Stimulated activated CD8-positive, alpha-beta memory T cell treated with anti-CD3 and anti-CD28 coated beads, Interleukin-7, amount 100 ng/mL, for 24 hours (primary cell): Measurements from ENCODE around the gene NSUN4.
"Not testable (repeated sequence)": the region's sequence is repeated elsewhere in the genome, so short reads cannot be mapped to it uniquely, and the experiment has no call there.

Experiments
- DNase-seq: peaks from one replicate; pipeline ENCODE4 v3.0.0-alpha.2; 2020; ENCODE audit warnings: low read depth

NSUN4 gene

DNA sequence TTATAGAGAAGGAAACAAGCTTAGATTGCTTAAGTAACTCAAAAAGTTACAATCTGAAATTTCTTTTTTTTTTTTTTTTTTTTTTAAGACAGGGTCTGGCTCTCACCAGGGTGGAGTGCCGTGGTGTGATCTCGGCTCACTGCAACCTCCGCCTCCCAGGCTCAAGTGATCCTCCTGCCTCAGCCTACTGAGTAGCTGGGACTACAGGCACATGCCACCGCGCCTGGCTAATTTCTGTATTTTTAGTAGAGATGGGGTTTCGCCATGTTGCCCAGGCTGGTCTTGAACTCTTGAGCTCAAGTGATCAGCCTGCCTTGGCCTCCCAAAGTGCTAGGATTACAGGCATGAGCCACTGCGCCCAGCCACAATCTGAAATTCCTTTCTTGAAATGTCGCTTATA lies 27.1 kb downstream of the NSUN4 start:
- DNase-seq = not testable (repeated sequence)

DNA sequence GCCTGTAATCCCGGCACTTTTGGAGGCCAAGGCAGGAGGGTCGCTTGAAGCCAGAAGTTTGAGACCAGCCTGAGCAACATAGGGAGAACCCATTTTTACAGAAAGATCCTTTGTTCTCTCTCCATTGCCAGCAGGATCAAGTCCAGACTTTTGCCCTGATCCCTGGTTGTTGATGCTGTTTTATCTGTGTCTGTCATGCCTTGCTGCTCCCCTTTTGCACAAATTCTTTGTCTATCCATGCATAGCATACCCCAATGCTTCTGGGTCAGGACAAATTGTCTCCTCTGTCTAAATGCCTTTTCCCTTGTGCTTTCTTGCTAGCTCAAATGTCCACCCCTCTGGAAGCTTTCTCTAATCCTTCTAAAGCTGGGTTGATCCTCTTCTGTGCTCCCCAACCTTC lies 28.2 kb downstream of the NSUN4 start:
- no peak for DNase-seq

DNA sequence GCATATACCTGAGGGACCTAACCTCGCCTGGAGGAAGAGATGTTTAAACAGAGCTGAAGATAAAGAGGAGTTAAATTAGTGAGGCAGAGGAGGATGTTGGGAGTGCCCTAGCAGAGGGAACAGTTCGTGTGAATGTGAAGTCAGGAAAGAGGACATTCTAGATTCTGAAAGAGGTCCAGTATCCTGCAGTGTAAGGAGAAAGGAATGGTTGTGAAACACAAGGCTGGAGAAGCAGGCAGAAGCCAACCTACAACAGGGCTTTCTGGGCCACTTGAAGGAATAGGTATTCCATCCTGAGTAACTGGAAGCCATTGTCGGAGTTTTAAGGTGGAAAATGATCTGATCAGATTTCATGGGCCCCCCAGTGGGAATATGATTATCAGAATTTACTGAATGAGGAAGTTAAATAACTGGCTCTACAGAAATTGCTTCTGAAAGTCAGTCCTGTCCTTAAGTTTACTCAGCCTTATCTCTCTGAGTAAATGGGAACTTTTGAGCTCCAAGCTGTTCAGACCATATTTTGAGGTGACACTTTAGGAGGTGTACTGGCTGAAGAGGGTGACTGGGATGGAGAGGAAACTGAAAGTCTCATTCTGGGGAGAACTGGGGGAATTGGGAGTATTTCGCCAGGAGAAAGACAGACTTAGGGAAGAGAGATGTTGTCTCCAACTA lies 29.1 kb downstream of the NSUN4 start:
- no peak for DNase-seq

DNA sequence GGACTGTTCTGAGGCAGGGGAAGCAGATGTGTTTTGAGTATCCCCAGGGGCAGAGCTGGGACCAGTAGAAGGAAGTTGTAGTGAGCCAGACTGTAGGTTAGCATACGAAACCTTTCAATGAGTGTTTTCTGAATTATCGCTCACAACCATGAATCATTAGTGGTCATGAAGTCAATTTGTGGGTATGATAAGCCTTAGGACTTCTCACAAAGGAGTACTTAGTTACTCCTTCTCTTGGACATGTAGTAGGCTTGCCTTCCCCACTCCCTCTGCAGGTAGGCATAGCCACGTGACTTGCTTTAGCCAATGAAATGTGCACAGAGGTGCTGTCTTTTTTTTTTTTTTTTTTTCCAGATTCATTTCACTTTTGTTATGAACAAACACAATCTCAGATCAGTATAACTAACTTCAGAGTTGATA lies 29.6 kb downstream of the NSUN4 start:
- no peak for DNase-seq

DNA sequence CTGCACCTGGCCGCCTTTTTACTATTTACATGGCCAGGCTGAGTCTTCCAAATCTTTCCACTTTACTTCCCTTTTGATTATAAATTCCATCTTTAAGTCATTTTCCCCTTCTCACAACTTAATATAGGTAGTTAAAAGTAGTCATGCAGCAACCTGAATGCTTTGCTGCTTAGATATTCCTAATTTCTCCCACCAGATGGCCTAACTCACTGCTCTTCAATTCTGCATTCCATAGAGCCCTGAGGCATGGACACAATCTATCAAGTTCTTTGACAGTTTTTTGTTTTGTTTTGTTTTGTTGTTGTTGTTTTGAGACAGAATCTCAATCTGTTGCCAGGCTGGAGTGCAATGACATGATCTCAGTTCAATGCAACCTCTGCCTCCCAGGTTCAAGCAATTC lies 31.8 kb downstream of the NSUN4 start:
- DNase-seq = no peak

DNA sequence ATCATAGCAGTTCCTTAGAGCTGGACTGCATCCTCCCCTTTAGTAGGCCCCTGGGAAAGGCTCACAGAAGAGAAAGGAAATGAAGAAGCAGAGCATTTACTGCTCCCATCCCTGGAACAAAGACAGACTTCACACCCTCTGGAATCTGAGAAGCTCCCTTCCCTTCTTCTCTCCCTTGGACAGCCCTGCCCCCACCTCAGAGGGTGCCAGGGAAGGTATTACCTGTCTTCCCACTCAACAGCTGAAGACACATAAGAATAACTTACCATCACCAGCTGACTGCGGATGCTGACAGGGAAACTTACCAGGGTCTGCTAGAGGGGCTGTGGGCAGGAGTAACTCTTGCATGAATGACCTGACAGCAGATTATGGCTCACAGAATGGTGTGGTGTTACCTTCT lies 39.4 kb downstream of the NSUN4 start:
- no peak for DNase-seq

DNA sequence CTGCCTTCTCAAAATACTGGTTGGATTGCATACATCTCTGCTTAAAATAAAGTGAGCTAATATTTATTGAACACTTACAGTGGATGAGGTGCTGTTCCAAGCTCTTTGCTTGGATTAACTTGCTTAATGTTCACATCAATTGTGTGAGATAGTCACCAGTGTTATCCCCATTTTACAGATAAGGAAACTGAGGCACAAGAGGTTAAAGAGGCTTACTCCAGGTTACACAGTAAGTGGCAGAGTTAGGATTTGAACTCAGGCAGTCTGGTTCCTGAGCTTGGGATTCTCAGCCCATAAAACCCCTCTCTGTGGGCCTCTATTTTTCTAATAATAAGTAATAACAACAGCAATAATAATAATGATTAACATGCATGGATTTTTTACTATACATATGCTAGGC lies 39.9 kb downstream of the NSUN4 start:
- DNase-seq = no peak

DNA sequence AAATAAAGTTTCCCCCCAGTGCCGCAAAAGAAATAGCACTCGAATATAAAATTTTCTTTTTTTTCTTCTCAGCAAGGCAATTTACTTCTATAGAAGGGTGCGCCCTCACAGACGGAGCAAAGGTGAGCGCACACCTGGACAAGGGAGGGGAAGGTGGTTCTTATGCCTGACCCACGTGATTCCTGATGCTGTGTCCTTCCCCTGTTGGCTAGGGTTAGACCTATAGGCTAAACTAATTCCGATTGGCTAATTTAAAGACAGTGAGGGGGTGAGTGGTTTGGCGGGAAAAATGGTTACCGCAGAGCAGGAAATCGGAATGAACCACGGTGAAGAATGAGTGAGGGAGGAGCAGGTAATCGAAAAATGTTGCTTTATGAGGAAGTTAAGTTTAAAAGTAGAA lies 52.9 kb downstream of the NSUN4 start:
- DNase-seq = no peak

DNA sequence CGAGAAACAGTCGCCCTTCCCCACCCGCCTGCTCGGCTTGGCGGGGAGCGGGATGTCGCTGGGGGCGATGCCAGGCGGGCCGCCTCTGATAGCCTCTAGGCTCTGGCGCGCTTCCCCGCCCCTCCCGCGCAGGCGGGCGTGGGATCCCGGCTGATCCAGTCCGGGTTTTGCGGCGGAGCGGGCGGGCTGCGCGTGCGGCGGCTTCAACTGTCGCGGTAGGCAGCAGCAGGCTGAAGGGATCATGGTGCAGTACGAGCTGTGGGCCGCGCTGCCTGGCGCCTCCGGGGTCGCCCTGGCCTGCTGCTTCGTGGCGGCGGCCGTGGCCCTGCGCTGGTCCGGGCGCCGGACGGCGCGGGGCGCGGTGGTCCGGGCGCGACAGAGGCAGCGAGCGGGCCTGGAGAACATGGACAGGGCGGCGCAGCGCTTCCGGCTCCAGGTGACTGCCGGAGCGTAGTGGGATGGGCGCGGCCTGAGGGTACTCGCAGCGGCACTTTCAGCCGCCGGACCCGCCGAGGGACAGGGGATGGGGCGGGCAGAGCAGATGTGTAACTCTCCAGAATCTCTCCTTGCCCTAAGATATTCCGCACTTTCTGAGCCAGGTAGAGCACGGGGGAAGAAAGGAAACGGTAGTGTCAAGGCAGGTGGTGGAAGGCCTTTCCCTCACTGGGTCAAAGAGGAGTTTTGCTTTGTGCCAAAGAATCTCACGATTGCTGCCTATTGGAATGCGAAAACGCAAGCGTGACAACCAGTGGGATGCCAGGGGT lies 53.7 kb downstream of the NSUN4 start, which contains the start of gene FAAH:
FAAH (plus strand) TSS at position 210 of the 764 bp plus-strand sequence; CDS start at position 242, 32 bp downstream.
- DNase-seq = no peak

DNA sequence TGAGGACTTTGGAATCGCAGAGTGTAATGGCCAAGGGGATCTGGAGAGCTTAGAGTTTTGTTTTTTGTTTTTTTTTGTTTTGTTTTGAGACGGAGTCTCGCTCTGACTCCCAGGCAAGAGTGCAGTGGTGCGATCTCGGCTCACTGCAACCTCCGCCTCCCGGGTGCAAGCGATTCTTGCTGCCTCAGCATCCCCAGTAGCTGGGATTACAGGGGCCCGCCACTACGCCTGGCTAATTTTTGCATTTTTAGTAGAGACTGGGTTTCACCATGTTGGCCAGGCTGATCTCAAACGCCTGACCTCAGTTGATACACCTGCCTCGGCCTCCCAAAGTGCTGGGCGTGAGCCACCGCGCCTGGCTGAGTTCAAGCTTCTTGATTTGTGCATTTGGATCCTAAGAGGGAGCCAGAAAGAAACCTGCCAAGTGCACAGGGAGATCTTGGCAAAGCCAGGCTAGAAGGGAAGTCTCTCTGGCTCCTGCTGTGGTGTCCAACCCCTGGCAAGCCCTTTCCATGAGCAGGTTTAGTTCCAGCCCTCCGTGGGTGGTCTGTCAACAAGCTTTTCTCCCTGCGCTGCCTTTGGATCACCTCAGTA lies 54.4 kb downstream of the NSUN4 start:
- DNase-seq = no peak

DNA sequence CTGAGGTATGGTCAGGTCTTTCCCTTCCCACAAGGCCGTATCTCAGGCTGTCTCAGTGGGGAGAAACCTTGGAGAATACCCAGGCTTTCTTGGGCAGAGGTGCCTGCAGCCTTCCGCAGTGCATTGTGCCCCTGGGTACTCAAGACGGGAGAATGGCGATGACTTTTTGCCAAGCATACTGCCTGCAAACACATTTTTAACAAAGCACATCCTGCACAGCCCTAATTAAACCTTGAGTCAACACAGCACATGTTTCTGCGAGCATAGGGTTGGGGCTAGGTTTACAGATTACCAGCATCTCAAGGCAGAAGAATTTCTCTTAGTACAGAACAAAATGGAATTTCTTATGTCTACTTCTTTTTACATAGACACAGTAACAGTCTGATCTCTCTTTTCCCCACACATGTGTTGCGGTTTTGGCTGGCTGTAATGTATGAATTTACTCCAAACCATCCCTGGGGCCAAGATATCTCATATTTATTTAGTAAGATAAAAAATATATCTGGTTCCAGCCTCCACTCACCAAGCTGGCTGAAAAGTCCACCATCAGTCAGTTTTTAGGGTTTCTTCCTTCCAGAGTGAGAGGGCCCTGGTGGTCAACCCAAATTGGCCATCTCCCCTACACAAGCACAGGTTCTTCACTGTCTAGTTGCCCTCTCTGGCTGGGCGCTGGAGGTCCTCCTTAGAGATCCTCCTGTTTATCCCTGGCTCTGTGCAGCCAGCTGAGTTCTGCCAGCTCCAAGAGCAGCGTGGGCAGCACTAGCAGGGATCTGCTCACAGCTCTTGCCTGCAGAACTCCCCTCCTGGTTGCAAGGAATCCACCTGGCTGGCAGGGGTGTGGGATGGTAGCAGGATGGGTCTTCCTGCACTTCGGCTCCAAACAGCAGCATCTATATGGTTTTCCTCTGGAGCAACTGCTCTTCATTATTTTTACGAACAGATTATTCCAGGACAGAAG lies 56.1 kb downstream of the NSUN4 start:
- DNase-seq = no peak

DNA sequence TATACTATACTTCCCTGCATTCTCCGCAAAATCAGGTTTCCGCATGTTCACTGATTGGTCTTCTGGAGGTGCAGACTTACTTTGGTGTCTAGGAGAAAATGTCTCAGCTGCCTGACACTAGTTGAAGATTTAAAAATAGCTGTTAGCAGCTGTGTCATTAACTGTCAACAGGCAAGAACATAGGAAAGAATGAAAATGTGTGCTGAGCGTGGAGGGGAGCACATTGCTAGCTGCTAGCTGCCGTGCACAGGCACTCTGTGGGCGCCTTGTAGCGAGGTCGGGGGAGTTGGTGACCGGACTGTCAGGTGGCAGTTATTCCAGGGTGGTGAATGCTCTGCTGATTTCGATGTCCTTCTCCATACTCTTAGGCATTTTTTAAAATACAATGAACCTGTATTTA lies 58.7 kb downstream of the NSUN4 start:
- no peak for DNase-seq

DNA sequence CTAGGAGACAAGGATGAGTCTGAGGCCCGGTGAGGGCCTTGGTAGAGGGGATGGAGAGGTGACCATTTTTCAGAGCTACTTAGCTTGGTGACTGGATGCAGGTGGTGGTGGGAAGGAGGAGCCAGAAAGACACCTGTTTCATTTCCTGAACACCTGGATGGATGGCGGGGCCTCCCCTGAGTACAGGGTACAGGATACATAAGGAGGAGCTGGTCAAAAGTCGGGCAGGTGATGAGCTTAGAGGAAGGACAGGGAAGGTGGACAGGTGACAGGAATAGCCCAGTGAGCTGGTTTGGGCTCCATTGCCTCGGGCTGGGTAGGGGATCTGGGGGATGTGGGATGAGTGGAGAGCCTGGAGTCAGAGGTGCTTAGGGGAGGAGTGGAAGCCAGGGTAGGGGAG lies 59.8 kb downstream of the NSUN4 start:
- no peak for DNase-seq

DNA sequence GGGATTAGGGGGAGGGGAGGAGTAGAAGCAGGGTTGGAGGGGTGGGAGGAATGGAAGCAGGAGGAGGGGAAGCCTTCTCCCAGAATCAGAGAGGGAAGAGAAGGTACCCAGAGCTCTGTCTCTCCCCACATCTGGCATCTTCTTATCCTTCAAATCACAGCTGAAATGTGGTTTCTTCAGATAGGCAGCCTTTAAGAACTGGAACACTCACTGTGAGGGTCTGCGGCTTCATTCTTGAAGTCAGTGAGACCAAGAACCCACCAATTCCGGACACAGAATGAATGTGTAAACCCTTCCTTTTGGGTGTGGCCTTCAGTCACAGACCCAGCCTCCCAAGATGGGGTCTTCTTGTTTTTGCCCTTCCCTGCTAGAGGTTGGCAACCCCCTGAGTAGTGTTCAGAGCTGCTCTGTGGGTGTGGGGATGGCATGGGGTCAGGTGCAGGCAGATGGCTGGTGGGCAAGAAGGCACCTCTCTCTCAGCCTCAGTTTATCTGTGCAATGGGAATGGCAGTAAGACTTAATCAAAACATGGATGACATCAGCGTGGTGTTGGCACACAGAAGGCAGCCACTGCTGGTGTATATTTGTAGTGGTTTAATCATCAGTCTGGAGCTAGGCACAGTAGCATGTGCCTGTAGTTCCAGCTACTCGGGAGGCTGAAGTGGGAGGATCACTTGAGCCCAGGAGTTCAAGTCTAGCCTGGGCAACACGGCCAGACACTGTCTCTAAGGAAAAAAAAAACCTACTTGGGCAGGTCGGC lies 60.7 kb downstream of the NSUN4 start:
- DNase-seq = no peak

DNA sequence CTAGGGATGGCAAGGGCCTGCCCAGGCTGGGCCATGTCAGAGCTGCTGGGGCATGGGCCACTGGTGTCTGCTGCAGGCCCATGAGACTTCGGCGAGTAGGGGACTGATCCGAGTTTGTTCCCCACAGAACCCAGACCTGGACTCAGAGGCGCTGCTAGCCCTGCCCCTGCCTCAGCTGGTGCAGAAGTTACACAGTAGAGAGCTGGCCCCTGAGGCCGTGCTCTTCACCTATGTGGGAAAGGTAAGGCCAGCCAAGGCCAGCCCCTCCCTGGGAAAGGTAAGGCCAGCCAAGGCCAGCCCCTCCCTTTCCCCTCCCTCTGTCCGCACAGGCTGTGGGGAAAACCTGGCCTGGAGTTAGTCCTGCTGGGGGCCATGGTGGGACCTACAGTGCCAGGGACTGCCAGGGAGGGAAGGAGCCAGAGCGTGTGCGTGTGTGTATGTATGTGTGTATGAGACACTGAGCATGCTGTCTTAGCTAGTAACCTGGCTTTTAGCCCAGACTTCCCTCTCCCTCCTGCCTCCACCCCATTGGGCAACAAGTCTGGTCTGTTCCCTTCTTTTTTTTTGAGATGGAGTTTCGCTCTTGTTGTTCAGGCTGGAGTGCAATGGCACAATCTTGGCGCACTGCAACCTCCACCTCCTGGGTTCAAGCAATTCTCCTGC lies 61.5 kb downstream of the NSUN4 start:
- DNase-seq = no peak

DNA sequence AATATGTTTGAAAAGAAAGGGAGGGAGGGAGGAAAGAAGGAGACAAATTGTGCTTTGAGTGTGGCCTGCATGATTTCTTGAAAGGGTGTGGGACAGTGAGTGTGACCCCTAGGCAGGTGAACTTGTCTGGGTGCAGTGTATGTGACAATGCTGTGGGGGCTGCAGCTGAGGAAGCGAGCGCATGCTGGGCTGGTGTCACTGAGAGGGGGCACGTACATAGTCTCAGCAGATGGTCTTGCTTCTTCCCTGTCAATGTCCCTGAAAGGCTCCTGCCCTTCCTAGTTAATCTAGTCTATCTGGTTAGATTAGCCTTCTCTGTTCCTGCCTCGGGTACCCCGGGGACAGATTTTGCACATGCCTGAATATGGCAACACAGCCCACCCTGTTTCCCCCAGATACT lies 63.3 kb downstream of the NSUN4 start:
- no peak for DNase-seq

DNA sequence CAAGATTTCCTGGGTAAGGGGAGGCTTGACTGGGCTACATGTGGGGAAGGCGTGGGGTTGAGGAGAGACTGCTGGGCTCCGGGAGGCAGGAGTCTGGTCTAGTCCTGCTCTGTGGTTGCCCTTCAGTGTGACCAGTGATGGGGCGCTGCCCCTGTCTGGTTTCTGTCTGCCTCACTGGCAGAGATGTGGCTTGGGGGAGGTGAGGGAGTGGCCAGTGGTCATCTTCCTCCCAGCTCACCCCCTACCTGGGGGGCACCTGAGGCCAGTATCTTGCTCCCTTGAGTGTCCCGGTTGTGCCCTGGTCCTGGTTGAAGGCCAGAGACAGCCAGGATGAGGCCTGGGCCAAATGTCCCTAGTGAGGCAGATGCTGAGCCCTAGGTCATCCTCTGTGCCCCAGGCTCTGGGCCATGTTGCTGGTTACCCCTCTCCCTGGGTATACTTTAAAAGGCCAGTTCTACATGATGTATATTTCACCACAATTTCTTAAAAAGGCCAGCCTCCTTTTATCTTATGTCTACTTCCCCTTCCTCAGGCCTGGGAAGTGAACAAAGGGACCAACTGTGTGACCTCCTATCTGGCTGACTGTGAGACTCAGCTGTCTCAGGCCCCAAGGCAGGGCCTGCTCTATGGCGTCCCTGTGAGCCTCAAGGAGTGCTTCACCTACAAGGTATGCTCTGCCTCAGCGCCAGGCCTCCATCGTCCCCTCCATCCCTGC lies 64.0 kb downstream of the NSUN4 start:
- DNase-seq = no peak

DNA sequence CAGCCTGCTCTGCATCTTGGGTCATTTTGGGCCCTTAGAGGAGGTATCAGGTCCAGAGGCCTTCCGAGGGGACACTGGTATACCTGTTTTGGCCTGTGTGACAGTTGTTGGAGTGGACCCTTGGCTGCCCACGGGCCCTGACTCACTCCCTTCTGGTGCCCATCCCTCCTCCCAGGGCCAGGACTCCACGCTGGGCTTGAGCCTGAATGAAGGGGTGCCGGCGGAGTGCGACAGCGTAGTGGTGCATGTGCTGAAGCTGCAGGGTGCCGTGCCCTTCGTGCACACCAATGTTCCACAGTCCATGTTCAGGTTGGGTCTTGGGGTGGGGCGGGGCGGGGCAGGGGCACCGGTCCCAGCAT lies 64.6 kb downstream of the NSUN4 start:
- no peak for DNase-seq

DNA sequence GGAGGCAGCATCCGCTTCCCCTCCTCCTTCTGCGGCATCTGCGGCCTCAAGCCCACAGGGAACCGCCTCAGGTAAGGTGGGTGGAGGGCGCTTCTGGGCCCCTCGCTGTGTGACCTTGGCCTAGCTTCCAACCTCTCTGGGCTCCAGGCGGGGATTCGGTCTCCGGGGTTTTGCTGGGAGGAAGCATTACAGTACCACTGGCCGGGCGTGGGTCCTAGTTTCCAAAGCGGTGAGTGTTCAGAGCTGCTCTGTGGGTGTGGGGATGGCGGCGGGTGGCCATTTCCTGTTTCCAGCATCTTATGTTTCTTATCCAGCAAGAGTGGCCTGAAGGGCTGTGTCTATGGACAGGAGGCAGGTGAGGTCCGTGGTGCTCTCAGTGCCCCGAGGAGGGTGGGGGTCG lies 65.1 kb downstream of the NSUN4 start:
- no peak for DNase-seq

DNA sequence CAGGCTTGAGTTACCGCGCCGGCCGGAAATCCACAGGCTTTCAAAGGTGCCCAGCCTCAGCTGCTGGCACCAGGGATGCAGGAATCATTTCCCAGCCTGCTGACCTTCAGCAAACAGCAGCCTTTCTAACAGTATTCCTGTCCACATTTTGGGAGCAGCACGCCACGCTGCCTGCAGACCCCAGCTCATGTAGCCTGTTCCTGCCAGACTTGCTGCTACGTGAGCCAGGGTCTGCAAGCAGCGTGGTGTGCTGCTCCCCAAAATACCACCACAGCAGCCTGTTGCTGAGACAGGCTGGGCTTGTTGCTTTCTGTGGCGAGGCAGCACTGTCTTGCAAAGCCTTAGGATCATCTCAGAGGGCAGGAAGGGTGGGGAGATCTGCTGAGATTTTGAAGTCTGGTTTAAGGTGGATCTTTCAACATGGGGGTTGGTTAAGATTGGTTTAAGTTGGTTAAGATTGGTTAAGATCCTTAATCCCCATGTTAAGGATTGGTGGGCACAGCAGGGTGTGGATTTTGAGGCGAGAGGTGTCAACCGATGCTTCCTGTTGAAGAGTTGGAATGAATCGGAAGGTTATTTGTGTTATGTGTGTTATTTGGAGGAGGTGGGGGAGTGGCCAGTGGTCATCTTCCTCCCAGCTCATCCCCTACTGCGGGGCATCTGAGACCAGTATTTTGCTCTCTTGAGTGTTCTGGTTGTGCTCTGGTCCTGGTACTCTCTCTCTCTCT lies 66.4 kb downstream of the NSUN4 start:
- DNase-seq = no peak
